Esophagus squamous epithelium (tissue), 4 donors: ENCODE results near the gene DAPK2.

Source experiments
- POLR2A ChIP-seq, 4 donors: fragments of 450-650 bp; IDR thresholded peaks; one replicate each; pipeline ENCODE4 v1.6.1; 2017; ENCODE audit warnings: antibody characterized with exemption in 4 of 4, mild to moderate bottlenecking in 4 of 4, moderate library complexity in 3 of 4
- TF ChIP-seq, protein P1 (sequence below), 6 experiments: fragments of 450-650 bp in 4 of 6; fragments of 200-600 bp in 2 of 6; sonication (generic) in 2 of 6; IDR thresholded peaks; one replicate each; pipeline ENCODE4 v1.5.1; 2016 to 2019; ENCODE audit warnings: antibody characterized with exemption in 6 of 6, mild to moderate bottlenecking in 4 of 6, moderate library complexity in 4 of 6

- TF ChIP-seq, protein P1, sequence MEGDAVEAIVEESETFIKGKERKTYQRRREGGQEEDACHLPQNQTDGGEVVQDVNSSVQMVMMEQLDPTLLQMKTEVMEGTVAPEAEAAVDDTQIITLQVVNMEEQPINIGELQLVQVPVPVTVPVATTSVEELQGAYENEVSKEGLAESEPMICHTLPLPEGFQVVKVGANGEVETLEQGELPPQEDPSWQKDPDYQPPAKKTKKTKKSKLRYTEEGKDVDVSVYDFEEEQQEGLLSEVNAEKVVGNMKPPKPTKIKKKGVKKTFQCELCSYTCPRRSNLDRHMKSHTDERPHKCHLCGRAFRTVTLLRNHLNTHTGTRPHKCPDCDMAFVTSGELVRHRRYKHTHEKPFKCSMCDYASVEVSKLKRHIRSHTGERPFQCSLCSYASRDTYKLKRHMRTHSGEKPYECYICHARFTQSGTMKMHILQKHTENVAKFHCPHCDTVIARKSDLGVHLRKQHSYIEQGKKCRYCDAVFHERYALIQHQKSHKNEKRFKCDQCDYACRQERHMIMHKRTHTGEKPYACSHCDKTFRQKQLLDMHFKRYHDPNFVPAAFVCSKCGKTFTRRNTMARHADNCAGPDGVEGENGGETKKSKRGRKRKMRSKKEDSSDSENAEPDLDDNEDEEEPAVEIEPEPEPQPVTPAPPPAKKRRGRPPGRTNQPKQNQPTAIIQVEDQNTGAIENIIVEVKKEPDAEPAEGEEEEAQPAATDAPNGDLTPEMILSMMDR (IDR thresholded peaks at IDR 0.05): peak; percentile 66 to 92 (median 86)
- no peak for TF ChIP-seq POLR2A (IDR thresholded peaks at IDR 0.05)
These were observed at the start of gene DAPK2 for GRCh38 chr15:64046421-64047153.
